Heart right ventricle (tissue), 16 donors: ENCODE data around the gene PLAU. TPM values are rescaled to one million over a fixed set of nuclear protein-coding genes. Genes with fewer than 3 reads are reported as not detected.
"Not testable (repeated sequence)": the region's sequence is repeated elsewhere in the genome, so short reads cannot be mapped to it uniquely, and the experiment has no call there.

ENCODE experiments used
- ATAC-seq, 8 donors: fragments of 200-7000 bp; cut with Tn5 transposase; one replicate each; pipeline ENCODE4 v1.9.1; 2020; ENCODE audit warnings: mild to moderate bottlenecking in 8 of 8, moderate library complexity in 8 of 8, moderate number of reproducible peaks in 1 of 8
- DNase-seq, 2 donors: peaks; one replicate each; pipeline ENCODE4 v3.0.0-alpha.2; 2020
- H3K27ac ChIP-seq, 10 donors: fragments of 200-600 bp; sonication (generic) in 2 of 10; one replicate each; pipeline versions ENCODE4 v1.5.0 to v1.8.0; 2020 to 2022; ENCODE audit warnings: mild to moderate bottlenecking in 3 of 10
- H3K27me3 ChIP-seq, 7 donors: fragments of 200-600 bp; one replicate each; pipeline ENCODE4 v1.8.0; 2021 to 2022; ENCODE audit warnings: mild to moderate bottlenecking in 2 of 7
- H3K36me3 ChIP-seq, 9 donors: fragments of 200-600 bp; sonication (generic) in 1 of 9; one replicate each; pipeline versions ENCODE4 v1.5.0 to v1.8.0; 2020 to 2022; ENCODE audit warnings: mild to moderate bottlenecking in 2 of 9
- H3K4me1 ChIP-seq, 9 donors: fragments of 200-600 bp; sonication (generic) in 1 of 9; one replicate each; pipeline versions ENCODE4 v1.5.0 to v1.8.0; 2020 to 2022; ENCODE audit warnings: mild to moderate bottlenecking in 4 of 9
- H3K4me3 ChIP-seq, 10 donors: fragments of 200-600 bp; sonication (generic) in 2 of 10; one replicate each; pipeline versions ENCODE4 v1.5.0 to v1.8.0; 2020 to 2022; ENCODE audit warnings: mild to moderate bottlenecking in 7 of 10, moderate library complexity in 2 of 10
- H3K9me3 ChIP-seq, 11 donors: fragments of 200-600 bp in 10 of 11; sonication (generic) in 2 of 11; one replicate each; pipeline versions ENCODE4 v1.5.0 to v1.8.0; 2013 to 2022; ENCODE audit warnings: mild to moderate bottlenecking in 2 of 11, control low read depth in 1 of 11, moderate library complexity in 1 of 11
- WGBS, 2 donors: extraction: QIAGEN DNeasy Blood & Tissue Kit; methylation state at CpG; one replicate each; pipeline ENCODE4 v1.1.7; 2013; ENCODE audit warnings: inconsistent platforms in 1 of 2; 5-methylcytosine and 5-hydroxymethylcytosine counted together
- intact Hi-C, 10 donors: fragments of 100-400 bp; cut with DNase I; formaldehyde crosslinking; loops; one replicate each; pipeline versions ENCODE4 v1.11.1 to v1.14.2; 2022
- polyA plus RNA-seq, 2 donors: library from polyadenylated mRNA; stranded (reverse); fragments of 200-250 nt; gene quantifications; one replicate each; pipeline ENCODE4 v1.2.3, GENCODE V29; 2013
- total RNA-seq, 10 donors: library from RNA; stranded (reverse); fragmentation: NEBNext Ultra II Directional in 3 of 10; extraction: Animal tissue kit (Norgen Biotek cat#: 25700) in 3 of 10; gene quantifications; one replicate each; pipeline versions ENCODE4 v1.2.1 to v1.2.4, GENCODE V29; 2021 to 2023
- TF ChIP-seq, protein P1 (sequence below), 9 donors: fragments of 200-600 bp; sonication (generic) in 2 of 9; IDR thresholded peaks; one replicate each; pipeline versions ENCODE4 v1.5.0 to v1.8.0; 2021 to 2022; ENCODE audit warnings: antibody characterized with exemption in 9 of 9, mild to moderate bottlenecking in 5 of 9, moderate library complexity in 1 of 9
- donor health status: Arrhythmogenic right ventricular cardiomyopathy.
- donor health status: ischemic (EF 13 %, LVEDD 7.1; RV severe dilation, severe dysfunction).
- donor health status: healthy with polysubstance abuse.
- donor health status: DM: no; HTN: yes; CAD: no.
- donor health status: DM: no; HTN: no; CAD: no.
- donor health status: ischemic (EF 25% LVEDD 6.9; RV normal size, moderate dysfunction).
- donor health status: ischemic (EF 25% LVEDD 5.7; RV mildly dilated, moderate dysfunction).
- donor health status: healthy.
- donor health status: DM: yes; HTN: yes; CAD: no.
- donor health status: Ischemic cardiomyopathy.
- donor health status: ischemic (EF 35%, LVEDD 5.7; RV mildly dilated, moderate dysfunction).
- donor health status: nonischemic (EF 11% LVEDD 7.7; RV severe dilation, severe dysfunction).
- donor health status: DM: yes; HTN: yes; CAD: no.
- donor health status: PGD.
- donor health status: ischemic (EF 29% LVEDD 5.4; RV normal size, mild dysfunction).
- donor health status: nonischemic (EF 23%, LVEDD 6.1; RV moderate dilation, normal function).

PLAU gene
- total and polyA plus RNA-seq, 12 donors = 4.4 to 44.3 (median 9.1) TPM

GRCh38 chr10:73894245-73894971 is 16.5 kb upstream of the PLAU start:
- Histone ChIP-seq H3K36me3 (no peaks in the 10 kb centered on the region), H3K27me3 (no peaks in the 10 kb centered on the region), H3K4me1 (peaks cover 0 to 20% (median 0%) of the 10 kb centered on the region in 9 donors), H3K9me3 (no peaks in the 10 kb centered on the region), H3K27ac (no peak overlapping the region), H3K4me3 (no peak overlapping the region)
- no peak for DNase-seq
- intact Hi-C loops = no loop called here
- WGBS, 2 donors = 79 to 80% methylated on average over 6 of the region's 6 CpGs
- ATAC-seq = no peak
- TF ChIP-seq, protein P1, sequence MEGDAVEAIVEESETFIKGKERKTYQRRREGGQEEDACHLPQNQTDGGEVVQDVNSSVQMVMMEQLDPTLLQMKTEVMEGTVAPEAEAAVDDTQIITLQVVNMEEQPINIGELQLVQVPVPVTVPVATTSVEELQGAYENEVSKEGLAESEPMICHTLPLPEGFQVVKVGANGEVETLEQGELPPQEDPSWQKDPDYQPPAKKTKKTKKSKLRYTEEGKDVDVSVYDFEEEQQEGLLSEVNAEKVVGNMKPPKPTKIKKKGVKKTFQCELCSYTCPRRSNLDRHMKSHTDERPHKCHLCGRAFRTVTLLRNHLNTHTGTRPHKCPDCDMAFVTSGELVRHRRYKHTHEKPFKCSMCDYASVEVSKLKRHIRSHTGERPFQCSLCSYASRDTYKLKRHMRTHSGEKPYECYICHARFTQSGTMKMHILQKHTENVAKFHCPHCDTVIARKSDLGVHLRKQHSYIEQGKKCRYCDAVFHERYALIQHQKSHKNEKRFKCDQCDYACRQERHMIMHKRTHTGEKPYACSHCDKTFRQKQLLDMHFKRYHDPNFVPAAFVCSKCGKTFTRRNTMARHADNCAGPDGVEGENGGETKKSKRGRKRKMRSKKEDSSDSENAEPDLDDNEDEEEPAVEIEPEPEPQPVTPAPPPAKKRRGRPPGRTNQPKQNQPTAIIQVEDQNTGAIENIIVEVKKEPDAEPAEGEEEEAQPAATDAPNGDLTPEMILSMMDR (IDR thresholded peaks at IDR 0.05) = no peak

DNA sequence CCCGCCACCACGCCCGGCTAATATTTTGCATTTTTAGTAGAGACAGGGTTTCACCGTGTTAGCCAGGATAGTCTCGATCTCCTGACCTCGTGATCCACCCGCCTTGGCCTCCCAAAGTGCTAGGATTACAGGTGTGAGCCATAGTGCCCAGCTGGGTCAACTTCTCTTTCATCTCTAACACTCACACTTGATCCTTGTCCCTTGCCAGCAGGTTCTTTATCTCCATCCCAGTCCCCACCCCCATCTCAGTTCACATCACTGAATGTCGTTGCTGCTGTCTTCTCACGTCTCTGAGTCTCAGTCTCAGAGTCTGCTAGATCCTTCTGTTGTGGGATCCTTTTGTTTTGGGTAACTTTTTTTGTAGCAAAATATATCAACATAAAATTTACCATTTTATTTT is 15.6 kb upstream of the PLAU start:
- H3K4me3 ChIP-seq, DNase-seq, H3K36me3 ChIP-seq, intact Hi-C loops, ATAC-seq, H3K9me3 ChIP-seq, H3K27me3 ChIP-seq, H3K27ac ChIP-seq: not testable (repeated sequence)
- peaks cover 0 to 29% (median 0%) of the 10 kb centered on the region in 9 donors for H3K4me1 ChIP-seq
- WGBS, 2 donors = 92 to 97% methylated on average over 9 of the region's 9 CpGs

- Histone ChIP-seq H3K4me1 (peaks cover 0 to 50% (median 0%) of the 10 kb centered on the region in 9 donors), H3K27ac (no peak overlapping the region), H3K4me3 (no peak overlapping the region), H3K9me3 (no peaks in the 10 kb centered on the region), H3K27me3 (no peaks in the 10 kb centered on the region), H3K36me3 (no peaks in the 10 kb centered on the region)
- intact Hi-C loops = no loop called here
- TF ChIP-seq, protein P1 (IDR thresholded peaks at IDR 0.05) = no peak
- 94 to 100% methylated on average over 1 of the region's 1 CpG for WGBS, 2 donors
- DNase-seq (no peak), ATAC-seq (no peak)
These were observed 13.2 kb upstream of the PLAU start for GRCh38 chr10:73897693-73898092.

- no peaks in the 10 kb centered on the region for H3K27me3 ChIP-seq
- H3K4me1 ChIP-seq = peaks cover 0 to 53% (median 0%) of the 10 kb centered on the region in 9 donors
- intact Hi-C loops = no loop called here
- H3K9me3 ChIP-seq = no peaks in the 10 kb centered on the region
- ATAC-seq = peak in 5 of 8 donors; percentile 12 to 75 (median 39)
- H3K27ac ChIP-seq = peak overlapping the region in 4 of 10 donors; percentile 7 to 61 (median 50)
- WGBS, 2 donors = 73 to 80% methylated on average over 2 of the region's 2 CpGs
- TF ChIP-seq, protein P1 (IDR thresholded peaks at IDR 0.05) = no peak
- no peaks in the 10 kb centered on the region for H3K36me3 ChIP-seq
- DNase-seq = no peak
- no peak overlapping the region for H3K4me3 ChIP-seq
These were observed 12.1 kb upstream of the PLAU start for GRCh38 chr10:73898730-73899410.
